A673 (cell line): ENCODE results near the gene RASA2. TPM values are rescaled to one million over a fixed set of nuclear protein-coding genes. Genes with fewer than 3 reads are reported as not detected.
"Not testable (repeated sequence)": the region's sequence is repeated elsewhere in the genome, so short reads cannot be mapped to it uniquely, and the experiment has no call there.

ENCODE experiments used
- BruUV-seq: library from RNA; stranded (reverse); fragments of 400-500 nt; replicated peaks from 2 replicates; lab custom pipeline; 2021; lab: Mats Ljungman, UMichigan
- CTCF ChIA-PET: fragments of 300-600 bp; sonication (Branson Sonifier 250); formaldehyde crosslinking; loops from one replicate; lab custom pipeline; 2022; ENCODE audit warnings: antibody characterized with exemption; lab: Charles Lee
- POLR2A ChIA-PET: fragments of 300-600 bp; sonication (Branson Sonifier 250); formaldehyde crosslinking; loops from one replicate; lab custom pipeline; 2022; ENCODE audit warnings: antibody characterized with exemption; ENCODE audit not compliant: low non-redundant PET; lab: Charles Lee
- DNase-seq: peaks from one replicate; pipeline ENCODE4 v3.0.0-alpha.2; 2015; ENCODE audit warnings: low spot score
- H3K27ac ChIP-seq: fragments of 200-600 bp; sonication (generic); 2 replicates; pipeline ENCODE4 v1.5.1; 2016; ENCODE audit warnings: mixed run types, low read depth, mild to moderate bottlenecking, mixed read lengths, antibody characterized with exemption, low read length; ENCODE audit not compliant: poor library complexity, severe bottlenecking
- H3K27me3 ChIP-seq: fragments of 200-600 bp; sonication (generic); replicated peaks from 2 replicates; pipeline ENCODE4 v1.6.1; 2017; ENCODE audit warnings: mixed run types, low read depth, mild to moderate bottlenecking, mixed read lengths, antibody characterized with exemption, low read length; ENCODE audit not compliant: insufficient read depth, poor library complexity
- H3K36me3 ChIP-seq: fragments of 200-600 bp; sonication (generic); 2 replicates; pipeline ENCODE4 v1.6.1; 2016; ENCODE audit warnings: mixed run types, mild to moderate bottlenecking, mixed read lengths, antibody characterized with exemption, low read length; ENCODE audit not compliant: insufficient read depth, poor library complexity, severe bottlenecking
- H3K4me1 ChIP-seq: fragments of 200-600 bp; sonication (generic); 2 replicates; pipeline ENCODE4 v1.6.1; 2017; ENCODE audit warnings: mixed run types, mild to moderate bottlenecking, mixed read lengths, antibody characterized with exemption, low read length; ENCODE audit not compliant: insufficient read depth, poor library complexity, severe bottlenecking
- H3K4me3 ChIP-seq: fragments of 200-600 bp; sonication (generic); 2 replicates; pipeline ENCODE4 v1.5.1; 2016; ENCODE audit warnings: low read depth, mixed run types, mild to moderate bottlenecking, mixed read lengths, low read length; ENCODE audit not compliant: poor library complexity, severe bottlenecking
- H3K9me3 ChIP-seq: fragments of 200-600 bp; sonication (generic); 2 replicates; pipeline ENCODE4 v1.6.1; 2016; ENCODE audit warnings: mixed run types, low read depth, mild to moderate bottlenecking, mixed read lengths, antibody characterized with exemption, low read length; ENCODE audit not compliant: poor library complexity, severe bottlenecking
- EZH2 ChIP-seq: fragments of 200-600 bp; sonication (generic); IDR thresholded peaks from 2 replicates; pipeline ENCODE4 v1.6.1; 2017; ENCODE audit warnings: borderline replicate concordance, low read depth, mild to moderate bottlenecking, mixed read lengths, antibody characterized with exemption, low read length; ENCODE audit not compliant: poor library complexity, severe bottlenecking
- intact Hi-C: fragments of 100-400 bp; cut with micrococcal nuclease; formaldehyde crosslinking; loops from one replicate; pipeline ENCODE4 v1.10.0; 2022; ENCODE audit not compliant: unreplicated experiment
- total RNA-seq: library from RNA; stranded (reverse); gene quantifications from 2 replicates; pipeline ENCODE4 v1.2.3, GENCODE V29; 2021
- TF ChIP-seq, protein P1 (sequence below): fragments of 300-800, 200-600 bp; sonication (generic); conservative IDR thresholded peaks from 2 replicates; pipeline ENCODE4 v1.5.1; 2017; ENCODE audit warnings: low read depth, mild to moderate bottlenecking, antibody characterized with exemption, low read length, moderate library complexity, mixed read lengths

RASA2 gene
- total RNA-seq, 1 experiment from 2014 or later = 17.1 TPM

- H3K36me3 ChIP-seq = no peaks in the 10 kb centered on the region
- peaks cover 6% of the 10 kb centered on the region for H3K9me3 ChIP-seq
- intact Hi-C loops = no loop called here
- no peak for DNase-seq
- ChIA-PET CTCF (no interaction called here), POLR2A (no interaction called here)
- BruUV-seq = no TSS peak
- TF ChIP-seq, protein P1, sequence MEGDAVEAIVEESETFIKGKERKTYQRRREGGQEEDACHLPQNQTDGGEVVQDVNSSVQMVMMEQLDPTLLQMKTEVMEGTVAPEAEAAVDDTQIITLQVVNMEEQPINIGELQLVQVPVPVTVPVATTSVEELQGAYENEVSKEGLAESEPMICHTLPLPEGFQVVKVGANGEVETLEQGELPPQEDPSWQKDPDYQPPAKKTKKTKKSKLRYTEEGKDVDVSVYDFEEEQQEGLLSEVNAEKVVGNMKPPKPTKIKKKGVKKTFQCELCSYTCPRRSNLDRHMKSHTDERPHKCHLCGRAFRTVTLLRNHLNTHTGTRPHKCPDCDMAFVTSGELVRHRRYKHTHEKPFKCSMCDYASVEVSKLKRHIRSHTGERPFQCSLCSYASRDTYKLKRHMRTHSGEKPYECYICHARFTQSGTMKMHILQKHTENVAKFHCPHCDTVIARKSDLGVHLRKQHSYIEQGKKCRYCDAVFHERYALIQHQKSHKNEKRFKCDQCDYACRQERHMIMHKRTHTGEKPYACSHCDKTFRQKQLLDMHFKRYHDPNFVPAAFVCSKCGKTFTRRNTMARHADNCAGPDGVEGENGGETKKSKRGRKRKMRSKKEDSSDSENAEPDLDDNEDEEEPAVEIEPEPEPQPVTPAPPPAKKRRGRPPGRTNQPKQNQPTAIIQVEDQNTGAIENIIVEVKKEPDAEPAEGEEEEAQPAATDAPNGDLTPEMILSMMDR = no peak
- no peak for TF ChIP-seq EZH2
- H3K4me1 ChIP-seq = no peaks in the 10 kb centered on the region
- no peaks in the 10 kb centered on the region for H3K27me3 ChIP-seq
- no peak overlapping the region for H3K27ac ChIP-seq
- no peak overlapping the region for H3K4me3 ChIP-seq
Observed at GRCh38 chr3:141476033-141476432, 10.8 kb upstream of the RASA2 start.

DNA sequence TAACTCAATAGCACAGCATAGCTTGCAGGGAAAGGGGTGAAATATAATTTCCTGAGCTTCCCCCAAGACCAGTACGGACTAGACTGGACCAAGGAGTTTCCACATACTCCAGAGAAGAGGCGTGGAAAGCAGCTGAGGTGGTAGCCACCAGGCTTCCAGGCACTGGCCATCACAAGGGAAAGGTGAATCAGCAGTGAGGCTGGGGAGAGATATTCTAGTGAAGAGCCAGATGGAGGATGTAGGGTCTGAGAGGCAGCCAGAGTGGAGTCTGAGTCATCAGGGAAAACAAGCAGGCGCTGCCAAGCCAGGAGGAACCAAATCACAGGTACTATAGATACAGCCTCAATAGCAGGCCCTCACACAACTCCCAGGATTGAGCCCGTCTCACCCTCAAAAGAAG lies 9.6 kb upstream of the RASA2 start:
- Histone ChIP-seq H3K36me3 (no peaks in the 10 kb centered on the region), H3K4me1 (no peaks in the 10 kb centered on the region), H3K27me3 (no peaks in the 10 kb centered on the region), H3K4me3 (no peak overlapping the region), H3K27ac (no peak overlapping the region), H3K9me3 (peaks cover 1% of the 10 kb centered on the region)
- TF ChIP-seq, protein P1 = no peak
- TF ChIP-seq EZH2 = no peak
- DNase-seq = no peak
- intact Hi-C loops = no loop called here
- BruUV-seq = no TSS peak
- ChIA-PET CTCF (no interaction called here), POLR2A (no interaction called here)

- DNase-seq = no peak
- Histone ChIP-seq H3K9me3 (no peaks in the 10 kb centered on the region), H3K4me3 (no peak overlapping the region), H3K36me3 (no peaks in the 10 kb centered on the region), H3K27ac (no peak overlapping the region), H3K27me3 (no peaks in the 10 kb centered on the region), H3K4me1 (no peaks in the 10 kb centered on the region)
- ChIA-PET POLR2A (no interaction called here), CTCF (no interaction called here)
- TF ChIP-seq EZH2 = no peak
- TF ChIP-seq, protein P1 = no peak
- intact Hi-C loops = no loop called here
- BruUV-seq = no TSS peak
Observed at GRCh38 chr3:141478139-141478538, 8.7 kb upstream of the RASA2 start.

GRCh38 chr3:141478840-141479239 lies 8.0 kb upstream of the RASA2 start:
- H3K27me3 ChIP-seq, intact Hi-C loops, CTCF ChIA-PET, H3K36me3 ChIP-seq, H3K4me1 ChIP-seq, H3K9me3 ChIP-seq, H3K27ac ChIP-seq, DNase-seq, BruUV-seq, H3K4me3 ChIP-seq, POLR2A ChIA-PET: not testable (repeated sequence)
